LHCN-M2 (cell line): Measurements from ENCODE around the gene COL9A3. TPM values are rescaled to one million over a fixed set of nuclear protein-coding genes. Genes with fewer than 3 reads are reported as not detected.

Experiments used
- DNase-seq: peaks from one replicate; pipeline ENCODE4 v3.0.0-alpha.2; 2012; ENCODE audit warnings: low read depth
- total RNA-seq: library from RNA; depleted of rRNA; stranded (reverse); fragments of >200 nt; gene quantifications from 2 replicates; pipeline ENCODE4 v1.2.3, GENCODE V29; 2014

The COL9A3 gene
- total RNA-seq, 1 experiment from 2014 or later, result not detected

DNA sequence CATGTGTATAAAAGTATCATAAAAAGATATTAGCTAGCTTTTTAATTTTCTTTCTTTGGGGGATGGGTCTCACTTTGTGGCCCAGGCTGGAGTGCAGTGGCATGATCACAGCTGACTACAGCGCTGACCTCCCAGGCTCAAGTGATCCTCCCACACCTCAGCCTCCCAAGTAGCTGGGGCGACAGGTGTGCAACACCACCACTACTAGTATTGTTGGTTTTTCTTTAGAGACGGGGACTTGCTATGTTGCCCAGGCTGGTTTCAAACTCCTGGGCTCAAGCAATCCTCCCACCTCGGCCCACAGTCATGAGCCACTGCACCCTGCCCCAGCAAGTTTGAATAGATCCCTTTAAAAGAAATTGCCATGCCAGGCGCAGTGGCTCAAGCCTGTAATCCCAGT, 38.3 kb downstream of the COL9A3 start:
- DNase-seq, result no peak

DNA sequence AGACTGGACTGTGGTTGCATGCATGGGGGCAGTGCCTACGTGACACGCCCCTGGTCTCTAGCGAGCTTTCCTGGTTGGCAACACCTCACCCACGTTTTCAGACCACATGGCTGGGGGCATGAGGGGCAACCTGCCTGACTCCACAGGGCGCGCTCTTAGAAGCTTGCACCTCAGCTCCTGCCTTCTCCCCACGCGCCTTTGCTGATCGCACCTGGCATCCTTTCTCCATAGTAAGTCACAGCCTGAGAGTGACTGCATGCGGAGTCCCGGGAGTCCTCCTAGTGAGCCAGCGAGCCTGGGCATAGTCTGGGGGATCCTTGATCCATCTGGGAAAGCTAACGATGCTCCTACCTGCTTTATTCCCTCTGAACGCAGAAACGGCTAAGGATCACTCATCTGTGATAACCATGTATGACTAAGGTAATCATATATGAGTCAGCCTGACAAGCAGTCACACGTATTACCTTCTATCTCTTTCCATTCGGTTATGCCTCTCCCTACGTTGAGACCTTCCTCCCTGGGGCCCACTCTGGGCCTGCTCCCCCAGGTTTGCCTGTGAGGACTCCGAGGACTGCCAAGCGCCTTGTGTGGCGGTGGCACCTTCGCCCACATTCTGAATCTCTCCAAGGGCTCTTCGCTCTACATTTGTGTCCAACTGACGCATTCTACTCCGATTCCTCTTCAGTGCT, 40.2 kb downstream of the COL9A3 start:
- no peak for DNase-seq

DNA sequence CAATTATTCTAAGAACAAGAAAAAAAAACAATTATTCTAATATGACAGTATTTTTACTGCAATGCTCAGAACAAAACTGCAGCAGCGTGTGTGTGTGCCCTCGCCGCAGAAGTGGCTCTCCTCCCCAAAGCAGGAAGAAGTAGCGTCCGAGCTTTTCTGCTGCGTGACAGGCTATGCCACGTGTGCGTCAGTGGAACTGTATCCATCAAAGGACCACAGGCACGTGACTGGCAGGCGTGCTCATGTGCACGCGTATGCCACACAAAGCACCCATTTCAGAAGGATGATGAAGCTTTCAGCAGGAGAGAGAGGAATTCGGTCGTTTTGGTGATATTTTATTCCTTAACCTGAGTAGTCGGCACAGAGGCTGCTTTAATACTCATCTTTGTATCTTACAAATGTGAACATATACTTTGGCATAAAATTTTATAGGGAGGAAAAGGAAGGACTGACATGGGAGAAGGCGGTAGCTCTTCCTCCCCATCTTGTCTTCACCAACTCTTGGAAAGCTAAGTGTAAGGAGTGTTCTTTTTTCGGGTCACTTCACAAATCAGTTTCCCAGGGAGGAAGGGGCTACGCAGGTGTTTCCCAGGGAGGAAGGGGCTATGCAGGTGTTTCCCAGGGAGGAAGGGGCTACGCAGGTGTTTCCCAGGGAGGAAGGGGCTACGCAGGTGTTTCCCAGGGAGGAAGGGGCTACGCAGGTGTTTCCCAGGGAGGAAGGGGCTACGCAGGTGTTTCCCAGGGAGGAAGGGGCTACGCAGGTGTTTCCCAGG, 41.4 kb downstream of the COL9A3 start:
- no peak for DNase-seq

DNA sequence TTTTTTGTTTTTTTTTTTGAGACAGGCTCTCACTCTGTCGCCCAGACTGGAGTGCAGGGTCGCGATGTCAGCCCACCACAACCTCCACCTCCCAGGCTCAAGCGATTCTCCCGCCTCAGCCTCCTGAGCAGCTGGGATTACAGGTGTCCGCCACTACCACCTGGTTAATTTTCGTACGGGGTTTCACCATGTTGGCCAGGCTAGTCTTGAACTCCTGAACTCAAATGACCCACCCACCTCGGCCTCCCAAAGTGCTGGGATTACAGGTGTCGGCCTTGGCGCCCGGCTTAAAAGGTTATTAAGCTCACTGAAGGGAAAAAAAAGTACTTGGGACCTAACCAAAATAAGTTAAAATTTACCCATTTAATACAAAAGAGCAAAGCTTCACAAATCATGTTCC, 42.9 kb downstream of the COL9A3 start:
- DNase-seq, result no peak

DNA sequence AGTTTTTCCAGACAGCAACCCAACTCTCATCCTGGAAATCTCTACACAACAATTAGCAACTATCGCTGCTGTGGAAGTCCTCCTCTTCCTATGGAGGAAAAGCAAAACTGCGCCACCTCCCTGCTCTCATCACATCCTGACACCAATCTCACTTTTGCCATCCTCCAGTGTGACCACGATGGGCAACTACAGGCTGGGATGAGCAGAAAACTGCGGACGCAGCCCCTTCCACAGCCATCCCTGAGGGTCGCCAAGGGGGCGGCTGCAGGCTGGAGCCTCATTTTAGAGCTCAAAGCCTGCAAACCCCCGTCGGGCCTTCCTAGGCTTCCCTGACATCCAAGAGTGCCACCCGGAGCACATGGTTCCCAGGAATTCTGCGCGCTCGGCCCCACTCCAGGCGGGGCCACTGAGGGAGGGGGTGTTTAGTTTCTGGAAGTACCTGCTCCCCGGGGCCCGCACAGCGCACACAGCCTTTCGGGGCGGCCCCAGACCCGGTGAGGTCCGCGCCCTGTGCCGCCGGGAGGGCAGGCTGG, 43.6 kb downstream of the COL9A3 start:
- DNase-seq, result no peak

DNA sequence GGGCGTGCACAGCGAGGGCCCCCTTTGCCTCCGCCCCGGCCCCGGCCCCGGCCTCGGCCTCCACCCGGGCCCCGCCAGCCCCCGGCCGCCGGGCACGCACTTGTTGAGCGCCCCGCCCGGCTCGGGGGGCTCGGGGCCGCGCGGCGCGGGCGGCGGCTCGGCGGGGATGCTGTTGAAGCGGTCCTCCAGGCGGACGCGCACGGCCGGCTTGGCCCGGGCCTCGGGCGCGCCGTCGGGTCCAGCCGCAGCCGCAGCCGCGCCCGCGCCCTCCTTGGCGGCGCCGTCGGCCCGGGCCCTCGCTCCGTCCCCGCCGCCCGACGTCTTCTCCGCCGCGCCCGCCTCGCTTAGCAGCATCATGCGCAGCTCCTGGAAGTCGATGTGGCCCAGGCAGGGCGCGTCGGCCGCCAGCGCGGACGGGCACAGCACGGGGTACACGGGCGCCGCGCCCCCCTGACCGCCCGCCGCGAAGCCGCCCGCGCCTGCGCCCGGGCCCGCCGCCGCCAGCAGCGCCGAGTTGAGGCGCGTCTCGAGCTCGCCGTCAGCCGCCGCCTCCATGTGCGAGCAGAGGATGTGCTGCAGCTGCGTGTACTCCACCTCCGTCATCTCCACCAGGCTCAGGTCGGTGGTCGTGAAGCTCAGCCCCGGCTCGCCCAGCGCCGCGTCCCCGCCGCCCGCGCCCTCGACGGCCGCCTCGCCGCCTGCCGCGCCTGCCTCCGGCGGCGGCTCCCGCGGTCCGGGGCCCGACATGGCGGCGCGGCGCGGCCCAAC, 44.3 kb downstream of the COL9A3 start:
- DNase-seq, result no peak

DNA sequence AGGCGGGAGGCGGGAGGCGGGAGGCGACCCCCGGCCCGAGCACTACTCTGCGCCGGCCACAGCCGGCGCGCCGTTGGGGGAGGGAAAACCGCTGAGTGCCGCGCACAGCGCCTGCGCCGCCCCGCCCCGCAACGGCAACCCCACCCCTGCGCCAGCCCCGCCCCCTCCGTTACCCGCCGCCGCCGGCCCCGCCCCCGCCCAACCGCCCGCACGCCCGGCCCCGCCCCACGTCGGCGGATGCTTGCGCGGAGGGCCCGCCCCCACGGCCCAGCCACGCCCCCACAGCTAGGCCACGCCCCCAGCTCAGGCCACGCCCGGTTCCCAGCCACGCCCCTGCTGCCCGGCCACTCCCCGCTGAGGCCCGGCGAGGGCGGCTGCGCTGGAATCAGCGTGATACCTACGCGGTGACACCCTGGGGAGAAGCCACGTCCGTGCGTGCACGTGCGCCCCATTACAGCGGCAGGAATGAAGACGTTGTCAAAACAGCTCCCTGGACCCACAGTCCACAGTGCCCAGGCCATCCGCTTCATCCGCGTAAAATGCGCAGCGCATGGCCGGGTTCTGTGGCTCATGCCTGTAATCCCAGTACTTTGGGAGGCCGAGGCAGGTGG, 45.0 kb downstream of the COL9A3 start, which contains the start of gene TCFL5:
TCFL5 (minus strand) TSS at position 97 of the 611 bp plus-strand sequence. CDS start 152 bp downstream, outside the sequence.
- peak; percentile 70 for DNase-seq

DNA sequence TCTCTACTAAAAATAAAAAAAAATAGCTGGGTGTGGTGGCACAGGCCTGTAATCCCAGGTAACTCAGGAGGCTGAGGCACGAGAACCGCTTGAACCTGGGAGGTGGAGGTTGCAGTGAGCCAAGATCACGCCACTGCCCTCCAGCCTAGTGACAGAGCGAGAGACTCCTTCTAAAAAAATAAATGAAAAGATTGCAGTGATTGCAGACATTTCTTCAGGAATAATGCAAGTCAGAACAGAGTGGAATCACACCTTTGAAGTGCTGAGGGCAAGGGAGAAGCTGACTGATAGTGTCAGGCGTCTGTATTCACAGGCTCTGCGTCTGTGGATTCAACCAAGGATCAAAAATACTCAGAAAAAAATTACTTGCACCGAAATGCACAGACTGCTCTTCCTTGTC, 47.4 kb downstream of the COL9A3 start:
- DNase-seq, result no peak

DNA sequence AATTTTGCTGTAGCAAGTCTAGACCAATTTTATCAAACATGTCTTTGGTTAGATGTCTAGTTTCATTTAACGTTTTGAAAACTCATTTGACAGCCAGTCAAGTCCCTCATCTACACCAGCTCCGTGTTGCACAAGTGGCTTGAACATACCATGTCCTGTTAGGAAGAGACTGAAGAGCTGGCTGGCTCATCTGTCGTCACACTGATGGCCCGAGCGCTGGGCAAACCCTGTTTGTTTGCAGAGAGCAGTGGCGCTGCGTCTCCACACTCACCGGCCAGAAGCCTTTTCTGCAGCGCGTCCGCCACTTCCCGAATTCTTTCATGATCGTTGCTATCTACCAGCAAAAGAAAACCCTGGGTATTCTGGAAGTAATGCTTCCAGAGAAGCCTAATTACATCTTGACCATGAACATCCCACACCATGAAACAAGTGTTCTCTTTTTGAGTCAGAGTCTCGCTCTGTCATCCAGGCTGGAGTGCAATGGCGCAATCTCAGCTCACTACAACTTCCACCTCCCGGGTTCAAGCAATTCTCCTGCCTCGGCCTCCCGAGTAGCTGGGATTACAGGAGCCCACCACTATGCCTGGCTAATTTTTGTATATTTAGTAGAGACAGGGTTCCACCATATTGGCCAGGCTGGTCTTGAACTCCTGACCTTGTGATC, 55.5 kb downstream of the COL9A3 start:
- no peak for DNase-seq

DNA sequence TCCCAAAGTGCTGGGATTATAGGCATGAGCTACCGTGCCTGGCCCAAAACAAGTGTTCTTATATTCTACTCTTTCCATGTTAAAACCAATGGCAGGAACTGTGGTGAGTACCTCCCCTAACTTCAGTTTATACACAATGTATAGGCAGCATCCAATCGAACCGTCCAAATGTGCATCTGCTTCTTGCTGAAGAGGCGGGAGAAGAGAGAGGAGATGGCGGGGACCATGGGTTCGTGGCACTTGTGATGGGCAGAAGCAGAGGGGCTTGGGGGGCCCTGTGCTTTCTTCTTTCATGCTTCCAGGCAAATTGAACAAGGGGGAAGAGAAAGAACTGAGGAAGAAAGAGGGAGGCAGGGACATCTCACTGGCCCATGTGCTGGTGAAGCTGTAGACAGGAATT, 56.0 kb downstream of the COL9A3 start:
- DNase-seq, result no peak

DNA sequence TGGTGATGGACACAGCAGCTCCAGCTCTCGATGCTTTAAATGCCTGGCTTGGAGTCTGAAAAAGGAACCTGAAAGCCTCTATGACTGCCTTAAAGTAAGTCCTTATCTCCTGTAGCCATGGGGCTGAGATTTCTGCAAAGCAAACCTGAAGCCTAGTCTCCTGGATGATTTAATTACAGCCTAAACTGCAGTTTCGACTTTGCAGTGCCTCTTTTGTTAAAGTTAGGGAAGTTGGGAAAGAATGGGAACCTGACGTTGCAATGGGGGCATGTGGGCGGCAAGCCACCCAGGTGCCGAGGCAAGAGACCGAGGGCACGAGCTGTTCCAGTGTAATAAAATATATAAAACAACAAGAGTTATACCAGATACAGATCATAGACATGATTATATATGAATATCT, 56.4 kb downstream of the COL9A3 start:
- DNase-seq, result no peak

DNA sequence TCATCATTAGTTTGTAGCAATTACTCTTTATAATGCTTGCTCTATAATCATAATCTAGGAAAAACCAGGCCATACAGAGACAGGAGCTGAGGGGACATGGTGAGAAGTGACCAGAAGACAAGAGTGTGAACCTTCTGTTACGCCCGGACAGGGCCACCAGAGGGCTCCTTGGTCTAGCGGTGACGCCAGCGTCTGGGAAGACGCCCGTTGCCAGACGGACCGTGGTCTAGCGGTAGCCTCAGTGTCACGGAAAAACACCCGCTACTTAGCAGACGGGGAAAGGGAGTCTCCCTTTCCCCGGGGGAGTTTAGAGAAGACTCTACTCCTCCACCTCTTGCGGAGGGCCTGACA, 56.8 kb downstream of the COL9A3 start:
- peak; percentile 43 for DNase-seq

DNA sequence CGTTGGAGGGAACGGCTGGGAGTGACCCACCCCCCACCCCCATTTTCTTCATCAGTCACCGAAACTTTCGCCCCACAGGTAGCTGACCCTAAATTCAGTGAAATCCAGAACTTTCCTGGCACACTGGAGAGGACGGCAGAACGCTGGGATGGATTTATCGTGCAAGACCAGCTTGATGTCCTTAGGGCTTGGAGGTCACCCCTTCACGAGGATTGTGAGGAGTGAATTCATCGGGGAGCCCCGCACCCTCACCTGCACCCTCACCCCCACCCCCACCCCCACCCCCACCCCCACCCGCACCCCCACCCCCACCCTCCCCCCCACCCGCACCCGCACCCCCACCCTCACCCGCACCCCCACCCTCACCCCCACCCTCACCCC, 58.1 kb downstream of the COL9A3 start:
- no peak for DNase-seq

DNA sequence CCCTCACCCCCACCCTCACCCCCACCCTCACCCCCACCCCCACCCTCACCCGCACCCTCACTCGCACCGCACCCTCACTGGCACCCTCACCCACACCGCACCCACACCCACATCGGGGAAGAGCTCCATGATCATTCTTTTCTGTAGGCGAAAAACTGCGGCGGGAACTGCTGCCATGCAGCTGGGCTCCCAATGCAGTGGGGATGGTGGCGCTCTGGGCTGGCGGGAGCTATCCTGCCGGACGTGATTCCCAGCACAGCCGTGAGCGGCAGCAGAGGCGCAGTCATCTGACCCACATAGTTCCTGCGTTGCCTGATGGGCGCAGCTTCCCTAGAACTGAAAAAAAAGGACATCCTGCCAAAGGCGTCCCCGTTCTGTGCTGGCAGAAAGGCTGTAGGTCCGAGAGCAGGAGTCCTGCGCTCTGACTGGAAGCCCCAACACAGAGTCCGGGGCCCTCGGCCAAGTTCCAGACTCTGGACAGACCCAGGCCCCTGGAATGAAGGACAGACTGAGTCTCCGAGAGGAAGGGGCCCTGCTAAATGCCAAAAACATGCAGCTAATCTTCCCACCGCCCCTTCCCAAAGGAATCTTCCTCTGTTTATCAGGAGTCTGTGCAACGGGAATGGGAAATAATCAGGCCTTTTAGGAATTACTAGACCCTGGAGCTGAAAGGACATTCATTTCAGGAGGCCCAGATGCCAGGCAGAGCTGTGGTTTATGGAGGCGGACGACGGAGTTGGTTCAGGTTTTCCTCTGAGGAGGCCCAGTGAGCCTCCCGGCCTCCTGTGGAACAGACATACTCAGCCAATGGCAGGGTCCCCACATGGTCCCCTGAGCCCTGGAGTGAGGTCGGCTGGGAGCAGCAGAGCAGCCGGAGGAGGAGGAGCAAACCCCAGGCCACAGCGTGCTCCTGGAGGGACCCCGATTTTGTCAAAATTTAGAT, 58.8 kb downstream of the COL9A3 start:
- DNase-seq, result peak; percentile 86

DNA sequence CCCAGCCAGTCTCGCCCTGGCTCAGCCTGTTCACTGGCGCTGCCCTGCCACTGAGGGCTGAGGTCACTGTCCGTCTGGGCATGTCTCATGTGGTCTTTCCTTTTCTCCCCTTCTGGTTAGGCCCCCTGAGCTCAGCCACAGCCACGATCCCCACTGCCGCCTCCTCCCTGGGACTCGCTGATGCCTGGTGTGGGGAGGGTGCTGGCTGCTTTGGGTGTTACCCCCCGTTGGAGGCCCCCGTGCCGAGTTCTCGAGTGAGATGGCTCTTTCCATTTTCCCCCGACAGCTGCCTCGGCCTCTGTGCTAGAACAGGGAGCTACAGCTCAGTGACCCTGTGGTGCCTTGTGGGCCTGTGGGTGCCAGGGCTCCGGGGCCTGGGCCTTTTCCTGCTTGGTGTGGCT, 59.7 kb downstream of the COL9A3 start:
- no peak for DNase-seq

DNA sequence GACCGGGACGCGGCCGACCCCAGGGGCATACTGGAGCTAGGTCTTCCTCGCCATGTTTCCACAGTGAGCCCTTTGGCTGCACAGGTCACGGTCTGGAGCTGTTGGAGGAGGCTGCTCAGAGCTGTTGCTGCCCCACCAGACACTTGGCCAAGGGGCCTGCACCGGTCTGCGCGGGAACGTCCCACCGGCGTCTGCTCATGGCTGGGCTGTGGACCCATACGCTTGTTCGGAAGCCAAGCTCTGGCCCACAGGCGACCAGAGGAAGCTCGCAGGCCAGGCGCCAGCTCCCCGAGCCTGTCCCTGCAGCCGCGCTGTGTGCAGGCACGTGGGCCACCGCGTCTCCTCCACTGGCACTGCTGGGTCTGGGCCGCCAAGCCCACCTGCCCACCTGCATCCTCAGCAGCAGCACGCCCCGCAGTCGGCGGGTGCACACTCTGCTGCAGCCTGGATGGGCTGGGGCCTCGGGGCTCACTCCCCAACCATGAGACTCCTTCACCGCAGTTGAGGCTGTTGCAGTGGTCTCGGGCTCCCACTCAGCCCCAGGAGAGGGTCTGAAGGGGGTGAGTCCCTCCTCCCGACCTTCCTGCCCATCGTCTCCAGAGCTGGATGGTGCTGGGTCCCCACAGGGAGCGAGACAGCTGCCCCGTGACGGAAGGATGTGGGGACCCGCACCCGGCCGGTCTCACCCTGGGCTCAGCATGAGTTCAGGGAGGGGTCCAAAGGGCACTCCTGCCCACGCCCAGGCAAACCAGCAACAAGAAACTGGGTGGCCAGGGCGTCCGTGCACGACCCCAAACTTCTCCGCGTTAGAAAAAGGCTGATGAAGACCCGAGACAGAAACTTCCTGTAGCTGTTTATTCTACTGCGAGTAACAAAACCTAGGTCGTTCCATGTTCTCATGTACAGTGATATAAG, 60.3 kb downstream of the COL9A3 start:
- no peak for DNase-seq

DNA sequence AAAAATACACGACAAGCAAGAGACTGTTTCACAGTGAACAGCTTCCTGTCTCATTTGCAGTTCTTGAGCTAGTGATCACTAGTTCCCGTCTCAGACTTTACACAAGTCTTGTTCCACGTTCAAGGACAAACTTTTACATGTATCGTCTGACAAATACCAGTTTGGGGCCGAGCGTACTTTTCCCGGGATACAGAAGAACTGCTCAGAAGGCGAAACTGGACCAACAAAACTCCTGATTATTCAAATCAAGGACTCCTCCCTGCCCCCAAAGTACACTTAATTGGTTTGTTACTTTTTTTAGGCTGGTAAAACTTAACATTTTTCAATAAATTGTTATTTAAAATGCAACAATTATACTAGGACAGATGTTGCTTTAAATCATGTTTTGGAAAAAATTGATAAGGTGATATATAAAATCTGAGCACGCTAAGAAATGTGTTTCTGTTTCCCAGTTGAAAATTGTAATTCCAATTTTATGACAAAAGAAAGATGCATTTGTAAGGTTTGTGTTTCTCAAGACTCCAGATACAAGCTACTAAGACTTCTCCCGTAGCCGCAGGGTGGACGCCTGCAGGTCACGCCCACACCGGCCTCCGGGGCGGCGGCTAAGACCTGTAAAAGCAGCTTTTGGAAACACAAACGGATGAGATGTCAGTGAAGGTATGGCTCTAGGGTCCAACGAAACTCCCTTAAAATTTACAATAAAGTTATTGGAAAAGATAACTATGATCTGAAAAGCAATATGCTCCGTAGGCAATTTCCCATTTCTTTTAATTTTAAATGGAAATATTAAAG, 61.6 kb downstream of the COL9A3 start:
- no peak for DNase-seq
